B cell (primary cell): ENCODE measurements around the gene PURB. TPM values are rescaled to one million over a fixed set of nuclear protein-coding genes. Genes with fewer than 3 reads are reported as not detected.

Source experiments
- ATAC-seq: fragments of 200-7000 bp; cut with Tn5 transposase; one replicate; pipeline ENCODE4 v1.10.0; 2021; ENCODE audit warnings: low read depth, mild to moderate bottlenecking, moderate number of reproducible peaks, moderate library complexity
- CTCF ChIA-PET: fragments of 350-600 bp; sonication (Branson Sonifier 250); formaldehyde crosslinking; loops from one replicate; lab custom pipeline; 2021; ENCODE audit warnings: antibody characterized with exemption, inconsistent platforms; lab: Charles Lee
- POLR2A ChIA-PET: fragments of 350-600 bp; sonication (Branson Sonifier 250); formaldehyde crosslinking; loops from one replicate; lab custom pipeline; 2021; ENCODE audit warnings: antibody characterized with exemption; lab: Charles Lee
- DNase-seq: peaks from one replicate; pipeline ENCODE4 v3.0.0; 2013
- H2AFZ ChIP-seq: 2 replicates; pipeline ENCODE4 v1.6.1; 2012; ENCODE audit warnings: mild to moderate bottlenecking, low read depth, low read length; ENCODE audit not compliant: insufficient read depth, poor library complexity, severe bottlenecking
- H3K27ac ChIP-seq, 2 donors: 1 replicate in 1 of 2; 2 replicates in 1 of 2; pipeline ENCODE4 v1.5.1; 2012 to 2013; ENCODE audit warnings: low read length in 2 of 2, mild to moderate bottlenecking in 2 of 2, moderate library complexity in 1 of 2
- H3K27me3 ChIP-seq, 4 experiments: fragments of 200-600 bp in 1 of 4; sonication (generic) in 1 of 4; replicated peaks in 1 of 4; 1 replicate in 2 of 4; 2 replicates in 2 of 4; pipeline versions ENCODE4 v1.6.1 to v1.7.0; 2013 to 2016; ENCODE audit warnings: low read length in 3 of 4, mild to moderate bottlenecking in 2 of 4, mixed read lengths in 1 of 4, moderate library complexity in 1 of 4; ENCODE audit not compliant: insufficient read depth in 4 of 4, control insufficient read depth in 3 of 4; ENCODE audit errors: control extremely low read depth in 1 of 4
- H3K36me3 ChIP-seq, 2 experiments: replicated peaks in 1 of 2; 1 replicate in 1 of 2; 2 replicates in 1 of 2; pipeline versions ENCODE4 v1.6.1 to v1.7.1; 2013; ENCODE audit warnings: low read length in 1 of 2; ENCODE audit not compliant: insufficient read depth in 2 of 2, control insufficient read depth in 1 of 2; ENCODE audit errors: control extremely low read depth in 1 of 2, extremely low read depth in 1 of 2
- H3K4me1 ChIP-seq, 2 donors: fragments of 200-600 bp in 1 of 2; sonication (generic) in 1 of 2; 1 replicate in 1 of 2; 2 replicates in 1 of 2; pipeline versions ENCODE4 v1.5.1 to v1.6.1; 2013 to 2017; ENCODE audit warnings: low read length in 2 of 2; ENCODE audit not compliant: control insufficient read depth in 2 of 2, insufficient read depth in 2 of 2
- H3K4me2 ChIP-seq: replicated peaks from 2 replicates; pipeline ENCODE3; 2012; ENCODE audit warnings: mild to moderate bottlenecking, low read depth, low read length; ENCODE audit not compliant: poor library complexity, severe bottlenecking
- H3K4me3 ChIP-seq, 5 experiments: fragments of 200-600 bp in 1 of 5; sonication (generic) in 1 of 5; 1 replicate in 3 of 5; 2 replicates in 2 of 5; pipeline versions ENCODE4 v1.5.1 to v1.7.0; 2011 to 2016; ENCODE audit warnings: low read length in 4 of 5, mild to moderate bottlenecking in 4 of 5, low read depth in 2 of 5, control low read depth in 1 of 5, moderate library complexity in 1 of 5; ENCODE audit not compliant: insufficient read depth in 1 of 5; ENCODE audit errors: control extremely low read depth in 1 of 5, extremely low read depth in 1 of 5
- H3K79me2 ChIP-seq: fragments of 200-600 bp; sonication (generic); one replicate; pipeline ENCODE4 v1.6.0; 2016; ENCODE audit warnings: low read length; ENCODE audit not compliant: control insufficient read depth, insufficient read depth
- H3K9ac ChIP-seq: fragments of 200-600 bp; sonication (generic); 2 replicates; pipeline ENCODE4 v1.6.1; 2017; ENCODE audit warnings: mild to moderate bottlenecking, low read length, moderate library complexity
- H3K9me3 ChIP-seq, 3 donors: one replicate each; pipeline versions ENCODE4 v1.6.1 to v1.7.1; 2013; ENCODE audit warnings: low read length in 2 of 3; ENCODE audit not compliant: control insufficient read depth in 2 of 3, insufficient read depth in 1 of 3; ENCODE audit errors: control extremely low read depth in 1 of 3
- H4K20me1 ChIP-seq: 2 replicates; pipeline ENCODE4 v1.6.0; 2012; ENCODE audit warnings: mild to moderate bottlenecking, low read length; ENCODE audit not compliant: insufficient read depth, control insufficient read depth, poor library complexity, severe bottlenecking
- H3K27ac Mint-ChIP-seq: one replicate; pipeline ENCODE4 v1.8.0; 2021; ENCODE audit warnings: mixed read lengths
- H3K27me3 Mint-ChIP-seq: one replicate; pipeline ENCODE4 v1.8.0; 2021; ENCODE audit warnings: mixed read lengths
- H3K4me1 Mint-ChIP-seq: one replicate; pipeline ENCODE4 v1.8.0; 2021; ENCODE audit warnings: mixed read lengths
- H3K4me3 Mint-ChIP-seq: one replicate; pipeline ENCODE4 v1.8.0; 2021; ENCODE audit warnings: mixed read lengths
- H3K9me3 Mint-ChIP-seq: one replicate; pipeline ENCODE4 v1.8.0; 2022; ENCODE audit warnings: mixed read lengths; ENCODE audit not compliant: insufficient read depth
- EZH2 ChIP-seq: IDR thresholded peaks from 2 replicates; pipeline ENCODE4 v1.6.1; 2012; ENCODE audit warnings: borderline replicate concordance, low read depth, mild to moderate bottlenecking, moderate library complexity, low read length; ENCODE audit not compliant: insufficient read depth, poor library complexity, severe bottlenecking
- WGBS: methylation state at CpG from one replicate; pipeline ENCODE4 v1.1.5; 2013; ENCODE audit warnings: missing lambda C conversion rate; ENCODE audit not compliant: insufficient coverage; 5-methylcytosine and 5-hydroxymethylcytosine counted together
- intact Hi-C: fragments of 100-400 bp; cut with micrococcal nuclease; formaldehyde crosslinking; loops from one replicate; pipeline ENCODE4 v1.10.0; 2022
- polyA plus RNA-seq: library from polyadenylated mRNA; depleted of rRNA; stranded (reverse); fragments of >200 nt; gene quantifications from 2 replicates; pipeline ENCODE4 v1.2.3, GENCODE V29; 2012
- total RNA-seq, 2 donors: library from RNA; stranded (reverse); fragments of 120-200 nt in 1 of 2; gene quantifications; 1 replicate in 1 of 2; 2 replicates in 1 of 2; pipeline versions ENCODE4 v1.2.3 to v1.2.4, GENCODE V29; 2013 to 2022
- TF ChIP-seq, protein P1 (sequence below): fragments of 200-600 bp; IDR thresholded peaks from one replicate; pipeline ENCODE4 v1.8.0; 2022; ENCODE audit warnings: antibody characterized with exemption, mild to moderate bottlenecking

Gene PURB
- total and polyA plus RNA-seq, 2 donors (not counting 1 experiment from before 2014, with no cell fraction given) = 6.4 to 28.6 TPM

DNA sequence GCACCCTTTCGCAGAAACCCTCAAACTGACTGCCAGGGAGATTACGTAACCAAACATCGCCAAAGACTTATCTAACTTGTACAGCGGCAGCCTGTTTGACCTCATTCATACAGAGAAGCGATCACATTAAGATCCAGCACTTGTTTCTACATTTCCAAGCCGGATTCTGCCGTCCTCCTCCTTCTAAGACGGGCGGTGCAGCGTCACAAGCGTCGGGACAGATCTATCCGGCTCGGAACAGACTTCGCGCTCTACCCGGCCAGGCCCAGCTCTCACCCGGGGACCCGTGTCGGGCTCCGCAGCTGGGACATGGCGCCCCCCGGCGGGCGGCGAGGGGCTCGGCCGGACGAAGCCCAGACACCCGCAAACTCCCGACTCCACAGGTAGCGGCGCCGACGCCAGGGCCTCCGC is 37.8 kb downstream of the PURB start:
- WGBS = under 1% methylated on average over 36 of the region's 36 CpGs
- intact Hi-C loops = loop anchor here (1.0 to 5.0 kb wide), 5 partner anchors 140 to 605 kb away; partner anchors contain the start of gene CCM2
- ATAC-seq = peak; percentile 64
- H3K4me3 Mint-ChIP-seq = peak overlapping the region; percentile 99
- H3K4me1 ChIP-seq = peaks cover 16 to 24% of the 10 kb centered on the region in 2 donors
- peak overlapping the region; percentile 94 for H3K27ac ChIP-seq
- CTCF ChIA-PET = interaction anchor here (0.7 to 7.0 kb wide), 28 partner anchors 9 to 290 kb away, joined by 3 to 54 read pairs (median 6); partner anchors contain the start of genes DDX56, OGDH, PPIA and TMED4
- no peaks in the 10 kb centered on the region for H3K9me3 ChIP-seq
- peaks cover 31% of the 10 kb centered on the region for H3K4me1 Mint-ChIP-seq
- H3K27ac Mint-ChIP-seq = peak overlapping the region; percentile 100
- peaks cover 0 to 2% of the 10 kb centered on the region in 2 experiments for H3K36me3 ChIP-seq
- peaks cover 38% of the 10 kb centered on the region for H3K79me2 ChIP-seq
- peak overlapping the region; percentile 73 for H3K9ac ChIP-seq
- H3K9me3 Mint-ChIP-seq = no peaks in the 10 kb centered on the region
- POLR2A ChIA-PET = interaction anchor here (0.6 to 2.4 kb wide), 17 partner anchors 13 to 779 kb away, joined by 3 to 11 read pairs (median 6); partner anchors contain the start of genes DDX56, OGDH, PPIA and PURB
- peak overlapping the region; percentile 69 for H3K4me2 ChIP-seq
- TF ChIP-seq EZH2 = no peak
- TF ChIP-seq, protein P1, sequence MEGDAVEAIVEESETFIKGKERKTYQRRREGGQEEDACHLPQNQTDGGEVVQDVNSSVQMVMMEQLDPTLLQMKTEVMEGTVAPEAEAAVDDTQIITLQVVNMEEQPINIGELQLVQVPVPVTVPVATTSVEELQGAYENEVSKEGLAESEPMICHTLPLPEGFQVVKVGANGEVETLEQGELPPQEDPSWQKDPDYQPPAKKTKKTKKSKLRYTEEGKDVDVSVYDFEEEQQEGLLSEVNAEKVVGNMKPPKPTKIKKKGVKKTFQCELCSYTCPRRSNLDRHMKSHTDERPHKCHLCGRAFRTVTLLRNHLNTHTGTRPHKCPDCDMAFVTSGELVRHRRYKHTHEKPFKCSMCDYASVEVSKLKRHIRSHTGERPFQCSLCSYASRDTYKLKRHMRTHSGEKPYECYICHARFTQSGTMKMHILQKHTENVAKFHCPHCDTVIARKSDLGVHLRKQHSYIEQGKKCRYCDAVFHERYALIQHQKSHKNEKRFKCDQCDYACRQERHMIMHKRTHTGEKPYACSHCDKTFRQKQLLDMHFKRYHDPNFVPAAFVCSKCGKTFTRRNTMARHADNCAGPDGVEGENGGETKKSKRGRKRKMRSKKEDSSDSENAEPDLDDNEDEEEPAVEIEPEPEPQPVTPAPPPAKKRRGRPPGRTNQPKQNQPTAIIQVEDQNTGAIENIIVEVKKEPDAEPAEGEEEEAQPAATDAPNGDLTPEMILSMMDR = peak; percentile 89
- peak; percentile 96 for DNase-seq
- no peaks in the 10 kb centered on the region for H3K27me3 ChIP-seq
- H4K20me1 ChIP-seq = peaks cover 18% of the 10 kb centered on the region
- peak overlapping the region; percentile 70 for H2AFZ ChIP-seq
- H3K27me3 Mint-ChIP-seq = no peaks in the 10 kb centered on the region
- H3K4me3 ChIP-seq = peak overlapping the region; percentile 67 to 97 (median 76)

DNA sequence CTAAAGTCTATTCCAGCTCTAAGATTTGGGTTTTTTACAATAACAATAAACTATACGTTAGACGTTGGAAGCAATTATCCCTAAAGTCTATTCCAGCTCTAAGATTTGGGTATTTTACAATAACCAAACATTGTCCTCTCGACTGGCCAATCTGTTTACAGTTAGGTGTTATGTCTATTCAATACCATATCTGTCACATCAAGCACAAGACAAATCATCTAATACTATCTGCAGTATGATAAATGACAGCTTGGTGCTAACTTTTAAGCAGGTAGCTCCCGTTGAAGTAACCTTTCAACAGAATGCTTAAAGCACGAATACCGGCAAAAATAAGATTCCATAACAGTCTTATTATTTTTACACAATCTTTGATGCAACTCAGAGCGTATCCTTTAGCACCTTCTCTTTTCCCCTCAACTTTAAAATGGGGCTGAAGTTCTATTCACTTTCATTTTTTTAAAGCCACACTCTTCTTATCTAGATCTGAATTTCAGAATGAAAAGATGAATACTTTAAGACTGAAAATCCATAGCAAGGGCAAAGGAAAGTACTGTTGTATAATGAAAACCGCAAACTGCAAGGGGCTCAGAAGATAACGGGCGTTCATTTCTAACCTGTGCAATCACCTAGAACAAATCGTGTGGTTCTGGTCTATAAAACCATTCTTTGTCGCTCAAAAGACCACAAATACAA is 38.4 kb downstream of the PURB start:
- peaks cover 32% of the 10 kb centered on the region for H3K4me1 Mint-ChIP-seq
- H2AFZ ChIP-seq = peak overlapping the region; percentile 70
- no peak for ATAC-seq

More for the DNA sequence above, 38.4 kb downstream of the PURB start:
- no peak for DNase-seq
- TF ChIP-seq, protein P1 = no peak
- H3K4me3 Mint-ChIP-seq = peak overlapping the region; percentile 99
- Histone ChIP-seq H3K4me2 (peak overlapping the region; percentile 69), H3K27me3 (no peaks in the 10 kb centered on the region), H3K4me1 (peaks cover 16 to 24% of the 10 kb centered on the region in 2 donors), H3K79me2 (peaks cover 44% of the 10 kb centered on the region), H3K9me3 (no peaks in the 10 kb centered on the region), H3K4me3 (peak overlapping the region; percentile 67 to 97 (median 76)), H4K20me1 (peaks cover 23% of the 10 kb centered on the region), H3K36me3 (peaks cover 0 to 7% of the 10 kb centered on the region in 2 experiments), H3K9ac (peak overlapping the region; percentile 73), H3K27ac (peak overlapping the region; percentile 94)
- H3K27me3 Mint-ChIP-seq = no peaks in the 10 kb centered on the region
- H3K9me3 Mint-ChIP-seq = no peaks in the 10 kb centered on the region
- peak overlapping the region; percentile 100 for H3K27ac Mint-ChIP-seq
- ChIA-PET POLR2A (interaction anchor here (0.6 to 2.4 kb wide), 14 partner anchors 16 to 778 kb away, joined by 3 to 13 read pairs (median 7); partner anchors contain the start of genes DDX56, OGDH, PPIA and PURB), CTCF (interaction anchor here (0.6 to 7.0 kb wide), 31 partner anchors 10 to 378 kb away, joined by 3 to 54 read pairs (median 5); partner anchors contain the start of genes DDX56, OGDH, PPIA and TMED4)
- 4% methylated on average over 7 of the region's 12 CpGs for WGBS
- intact Hi-C loops = loop anchor here (1.0 to 5.0 kb wide), 5 partner anchors 140 to 605 kb away; partner anchors contain the start of gene CCM2
